ENCODE measurements around the gene MYLK2.

The MYLK2 gene

DNA sequence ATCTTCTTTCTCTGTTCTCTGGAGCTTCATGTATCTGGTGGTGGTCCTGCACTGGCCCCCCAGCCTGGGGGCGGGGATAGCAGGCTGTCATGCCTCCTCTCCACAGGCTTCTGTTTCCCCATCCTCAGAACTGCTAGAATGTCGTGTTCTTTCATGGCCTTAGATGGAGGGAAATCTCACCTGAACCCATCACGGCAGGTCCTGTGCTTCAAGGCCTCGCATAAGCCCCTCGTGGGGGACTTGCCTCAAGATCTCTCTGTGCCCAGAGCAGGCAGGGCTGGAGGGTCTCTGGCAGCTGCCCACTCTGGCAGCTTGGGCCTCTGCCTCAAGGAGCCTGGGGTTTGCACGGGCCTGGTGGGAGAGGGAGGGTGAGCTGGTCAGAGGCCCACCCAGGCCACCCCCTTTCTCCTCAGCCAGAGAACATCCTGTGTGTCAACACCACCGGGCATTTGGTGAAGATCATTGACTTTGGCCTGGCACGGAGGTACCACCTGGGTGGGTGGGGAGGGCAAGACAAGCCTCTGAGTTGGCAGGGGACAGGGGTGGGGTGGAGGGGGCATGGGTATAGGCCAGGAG is 11.3 kb downstream of the MYLK2 start:
- no peak for ATAC-seq
- TF ChIP-seq, protein P1, sequence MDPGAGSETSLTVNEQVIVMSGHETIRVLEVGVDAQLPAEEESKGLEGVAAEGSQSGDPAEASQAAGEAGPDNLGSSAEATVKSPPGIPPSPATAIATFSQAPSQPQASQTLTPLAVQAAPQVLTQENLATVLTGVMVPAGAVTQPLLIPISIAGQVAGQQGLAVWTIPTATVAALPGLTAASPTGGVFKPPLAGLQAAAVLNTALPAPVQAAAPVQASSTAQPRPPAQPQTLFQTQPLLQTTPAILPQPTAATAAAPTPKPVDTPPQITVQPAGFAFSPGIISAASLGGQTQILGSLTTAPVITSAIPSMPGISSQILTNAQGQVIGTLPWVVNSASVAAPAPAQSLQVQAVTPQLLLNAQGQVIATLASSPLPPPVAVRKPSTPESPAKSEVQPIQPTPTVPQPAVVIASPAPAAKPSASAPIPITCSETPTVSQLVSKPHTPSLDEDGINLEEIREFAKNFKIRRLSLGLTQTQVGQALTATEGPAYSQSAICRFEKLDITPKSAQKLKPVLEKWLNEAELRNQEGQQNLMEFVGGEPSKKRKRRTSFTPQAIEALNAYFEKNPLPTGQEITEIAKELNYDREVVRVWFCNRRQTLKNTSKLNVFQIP (CRISPR knock-in tag; IDR thresholded peaks at IDR 0.05; ENCODE audit: borderline replicate concordance, low read depth): no peak
- TF ChIP-seq BACH2 (CRISPR knock-in tag; IDR thresholded peaks at IDR 0.05; ENCODE audit: borderline replicate concordance): no peak
- TF ChIP-seq SNAI2 (CRISPR knock-in tag; IDR thresholded peaks at IDR 0.05): no peak
- TF ChIP-seq TCF4 (CRISPR knock-in tag; IDR thresholded peaks at IDR 0.05; ENCODE audit: borderline replicate concordance): no peak
- TF ChIP-seq, protein P2, sequence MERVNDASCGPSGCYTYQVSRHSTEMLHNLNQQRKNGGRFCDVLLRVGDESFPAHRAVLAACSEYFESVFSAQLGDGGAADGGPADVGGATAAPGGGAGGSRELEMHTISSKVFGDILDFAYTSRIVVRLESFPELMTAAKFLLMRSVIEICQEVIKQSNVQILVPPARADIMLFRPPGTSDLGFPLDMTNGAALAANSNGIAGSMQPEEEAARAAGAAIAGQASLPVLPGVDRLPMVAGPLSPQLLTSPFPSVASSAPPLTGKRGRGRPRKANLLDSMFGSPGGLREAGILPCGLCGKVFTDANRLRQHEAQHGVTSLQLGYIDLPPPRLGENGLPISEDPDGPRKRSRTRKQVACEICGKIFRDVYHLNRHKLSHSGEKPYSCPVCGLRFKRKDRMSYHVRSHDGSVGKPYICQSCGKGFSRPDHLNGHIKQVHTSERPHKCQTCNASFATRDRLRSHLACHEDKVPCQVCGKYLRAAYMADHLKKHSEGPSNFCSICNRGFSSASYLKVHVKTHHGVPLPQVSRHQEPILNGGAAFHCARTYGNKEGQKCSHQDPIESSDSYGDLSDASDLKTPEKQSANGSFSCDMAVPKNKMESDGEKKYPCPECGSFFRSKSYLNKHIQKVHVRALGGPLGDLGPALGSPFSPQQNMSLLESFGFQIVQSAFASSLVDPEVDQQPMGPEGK (CRISPR knock-in tag; IDR thresholded peaks at IDR 0.05; ENCODE audit: borderline replicate concordance): no peak
- no peak for TF ChIP-seq ZNF8 (CRISPR knock-in tag; IDR thresholded peaks at IDR 0.05)
- TF ChIP-seq OSR1 (CRISPR knock-in tag; IDR thresholded peaks at IDR 0.05): no peak
- no peak for TF ChIP-seq ZFP30 (CRISPR knock-in tag; IDR thresholded peaks at IDR 0.05)

DNA sequence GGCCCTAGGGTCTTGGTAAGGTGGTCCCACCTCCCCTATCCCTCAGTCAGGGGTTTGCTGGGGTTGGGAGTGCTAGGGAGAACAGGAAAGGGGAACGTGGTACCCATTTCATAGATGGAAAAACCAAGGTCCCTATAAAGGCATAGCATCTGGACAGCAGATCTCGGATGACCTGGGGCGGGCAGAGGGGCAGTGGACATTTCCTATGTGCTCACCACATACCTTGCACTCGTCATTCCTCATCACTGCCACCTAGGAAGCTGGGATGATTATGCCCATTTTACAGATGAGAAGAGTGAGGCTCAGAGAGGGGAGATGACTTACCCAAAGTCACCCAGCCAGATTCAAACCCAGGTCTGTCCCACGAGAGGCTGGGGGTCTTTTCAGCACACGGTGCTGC is 12.1 kb downstream of the MYLK2 start:
- TF ChIP-seq BACH2 (CRISPR knock-in tag; IDR thresholded peaks at IDR 0.05; ENCODE audit: borderline replicate concordance) (no peak), PPARA (CRISPR knock-in tag; IDR thresholded peaks at IDR 0.05; ENCODE audit: borderline replicate concordance) (no peak), ZNF565 (CRISPR knock-in tag; conservative IDR thresholded peaks at IDR 0.05; ENCODE audit: low read depth) (no peak), GLIS3 (CRISPR knock-in tag; IDR thresholded peaks at IDR 0.05) (no peak), ZNF8 (CRISPR knock-in tag; IDR thresholded peaks at IDR 0.05) (no peak), ZC3H10 (CRISPR knock-in tag; IDR thresholded peaks at IDR 0.05) (no peak), RARB (CRISPR knock-in tag; IDR thresholded peaks at IDR 0.05) (no peak), ISL1 (CRISPR knock-in tag; IDR thresholded peaks at IDR 0.05) (no peak), SNAI2 (CRISPR knock-in tag; IDR thresholded peaks at IDR 0.05) (no peak), ESRRG (CRISPR knock-in tag; IDR thresholded peaks at IDR 0.05) (no peak), ZFP30 (CRISPR knock-in tag; IDR thresholded peaks at IDR 0.05) (no peak), ZFP3 (CRISPR knock-in tag; IDR thresholded peaks at IDR 0.05) (no peak), TCF4 (CRISPR knock-in tag; IDR thresholded peaks at IDR 0.05; ENCODE audit: borderline replicate concordance) (no peak), ZNF70 (CRISPR knock-in tag; IDR thresholded peaks at IDR 0.05) (no peak), OSR1 (CRISPR knock-in tag; IDR thresholded peaks at IDR 0.05) (no peak), ARNTL (CRISPR knock-in tag; IDR thresholded peaks at IDR 0.05; ENCODE audit: borderline replicate concordance, low read depth) (no peak)
- TF ChIP-seq, protein P3, sequence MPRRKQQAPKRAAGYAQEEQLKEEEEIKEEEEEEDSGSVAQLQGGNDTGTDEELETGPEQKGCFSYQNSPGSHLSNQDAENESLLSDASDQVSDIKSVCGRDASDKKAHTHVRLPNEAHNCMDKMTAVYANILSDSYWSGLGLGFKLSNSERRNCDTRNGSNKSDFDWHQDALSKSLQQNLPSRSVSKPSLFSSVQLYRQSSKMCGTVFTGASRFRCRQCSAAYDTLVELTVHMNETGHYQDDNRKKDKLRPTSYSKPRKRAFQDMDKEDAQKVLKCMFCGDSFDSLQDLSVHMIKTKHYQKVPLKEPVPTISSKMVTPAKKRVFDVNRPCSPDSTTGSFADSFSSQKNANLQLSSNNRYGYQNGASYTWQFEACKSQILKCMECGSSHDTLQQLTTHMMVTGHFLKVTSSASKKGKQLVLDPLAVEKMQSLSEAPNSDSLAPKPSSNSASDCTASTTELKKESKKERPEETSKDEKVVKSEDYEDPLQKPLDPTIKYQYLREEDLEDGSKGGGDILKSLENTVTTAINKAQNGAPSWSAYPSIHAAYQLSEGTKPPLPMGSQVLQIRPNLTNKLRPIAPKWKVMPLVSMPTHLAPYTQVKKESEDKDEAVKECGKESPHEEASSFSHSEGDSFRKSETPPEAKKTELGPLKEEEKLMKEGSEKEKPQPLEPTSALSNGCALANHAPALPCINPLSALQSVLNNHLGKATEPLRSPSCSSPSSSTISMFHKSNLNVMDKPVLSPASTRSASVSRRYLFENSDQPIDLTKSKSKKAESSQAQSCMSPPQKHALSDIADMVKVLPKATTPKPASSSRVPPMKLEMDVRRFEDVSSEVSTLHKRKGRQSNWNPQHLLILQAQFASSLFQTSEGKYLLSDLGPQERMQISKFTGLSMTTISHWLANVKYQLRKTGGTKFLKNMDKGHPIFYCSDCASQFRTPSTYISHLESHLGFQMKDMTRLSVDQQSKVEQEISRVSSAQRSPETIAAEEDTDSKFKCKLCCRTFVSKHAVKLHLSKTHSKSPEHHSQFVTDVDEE (CRISPR knock-in tag; IDR thresholded peaks at IDR 0.05): no peak
- TF ChIP-seq, protein P4, sequence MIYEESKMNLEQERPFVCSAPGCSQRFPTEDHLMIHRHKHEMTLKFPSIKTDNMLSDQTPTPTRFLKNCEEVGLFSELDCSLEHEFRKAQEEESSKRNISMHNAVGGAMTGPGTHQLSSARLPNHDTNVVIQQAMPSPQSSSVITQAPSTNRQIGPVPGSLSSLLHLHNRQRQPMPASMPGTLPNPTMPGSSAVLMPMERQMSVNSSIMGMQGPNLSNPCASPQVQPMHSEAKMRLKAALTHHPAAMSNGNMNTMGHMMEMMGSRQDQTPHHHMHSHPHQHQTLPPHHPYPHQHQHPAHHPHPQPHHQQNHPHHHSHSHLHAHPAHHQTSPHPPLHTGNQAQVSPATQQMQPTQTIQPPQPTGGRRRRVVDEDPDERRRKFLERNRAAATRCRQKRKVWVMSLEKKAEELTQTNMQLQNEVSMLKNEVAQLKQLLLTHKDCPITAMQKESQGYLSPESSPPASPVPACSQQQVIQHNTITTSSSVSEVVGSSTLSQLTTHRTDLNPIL (CRISPR knock-in tag; IDR thresholded peaks at IDR 0.05; ENCODE audit: low read depth): no peak
- TF ChIP-seq, protein P1 (CRISPR knock-in tag; IDR thresholded peaks at IDR 0.05; ENCODE audit: borderline replicate concordance, low read depth): no peak
- TF ChIP-seq, protein P2 (CRISPR knock-in tag; IDR thresholded peaks at IDR 0.05; ENCODE audit: borderline replicate concordance): no peak
- ATAC-seq: no peak

All from SK-N-SH treated with all-trans-retinoic acid at 6 μM for 48 hours (cell line).